OCI-LY3 (cell line): ENCODE measurements around the gene IL17RD.

Experiments
- CTCF ChIP-seq: fragments of 200-600, 300-600 bp; sonication (generic); IDR thresholded peaks from 2 replicates; pipeline ENCODE4 v1.5.1; 2014; ENCODE audit warnings: antibody characterized with exemption, low read length, low read depth
- EZH2phosphoT487 ChIP-seq: fragments of 200-600 bp; shearing (Covaris generic); IDR thresholded peaks from 2 replicates; pipeline ENCODE4 v1.6.1; 2018; ENCODE audit warnings: antibody characterized with exemption, mixed run types, low read depth

DNA sequence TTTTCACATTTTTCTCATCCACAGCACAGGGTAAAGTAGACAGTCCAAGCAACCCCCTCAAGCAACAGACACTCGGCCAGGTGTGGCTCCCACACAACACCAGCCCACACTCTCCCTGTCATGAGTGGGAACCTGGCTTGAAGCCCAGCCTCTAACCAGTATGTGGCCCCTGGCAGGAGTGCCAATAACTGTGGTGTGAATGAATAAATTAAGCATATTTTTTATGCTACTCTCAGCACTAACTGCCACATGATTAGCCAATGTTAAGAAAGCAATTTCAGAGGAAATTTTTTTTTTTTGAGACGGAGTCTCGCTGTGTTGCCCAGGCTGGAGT, 9.9 kb downstream of the IL17RD start:
- TF ChIP-seq CTCF (no peak), EZH2phosphoT487 (no peak)
